OCI-LY3 (cell line): ENCODE data around the gene BCL11B.

Experiments used
- H2AFZ ChIP-seq: fragments of 200-600, 300-600 bp; shearing (Covaris generic); 2 replicates; pipeline ENCODE4 v1.6.0; 2014; ENCODE audit warnings: antibody characterized with exemption, low read depth, low read length
- H3K27ac ChIP-seq: fragments of 200-600, 300-600 bp; sonication (generic); 2 replicates; pipeline ENCODE4 v1.5.1; 2014; ENCODE audit warnings: mild to moderate bottlenecking, low read length, moderate library complexity, mixed read lengths
- H3K27me3 ChIP-seq: fragments of 200-600, 300-600 bp; sonication (generic); 2 replicates; pipeline ENCODE4 v1.6.1; 2014; ENCODE audit warnings: low read depth, low read length, mixed read lengths
- H3K36me3 ChIP-seq: fragments of 200-600, 300-600 bp; sonication (generic); replicated peaks from 2 replicates; pipeline ENCODE3; 2014; ENCODE audit warnings: low read depth, low read length, mixed read lengths
- H3K4me1 ChIP-seq: fragments of 300-600, 200-600 bp; sonication (generic); 2 replicates; pipeline ENCODE4 v1.6.1; 2014; ENCODE audit warnings: low read length, mixed read lengths
- H3K4me2 ChIP-seq: fragments of 200-600, 300-600 bp; sonication (generic); 2 replicates; pipeline ENCODE4 v1.6.1; 2014; ENCODE audit warnings: low read length, mixed read lengths
- H3K4me3 ChIP-seq: fragments of 300-600, 200-600 bp; sonication (generic); 2 replicates; pipeline ENCODE4 v1.5.1; 2014; ENCODE audit warnings: antibody characterized with exemption, mild to moderate bottlenecking, low read length, moderate library complexity
- H3K79me2 ChIP-seq: fragments of 300-600, 200-600 bp; shearing (Covaris generic); 2 replicates; pipeline ENCODE4 v1.6.1; 2014; ENCODE audit warnings: mild to moderate bottlenecking, low read length, mixed read lengths
- H3K9ac ChIP-seq: fragments of 300-600, 200-600 bp; shearing (Covaris generic); 2 replicates; pipeline ENCODE4 v1.6.0; 2014; ENCODE audit warnings: mild to moderate bottlenecking, low read length, moderate library complexity
- H3K9me3 ChIP-seq: fragments of 200-600, 300-600 bp; shearing (Covaris generic); 2 replicates; pipeline ENCODE4 v1.6.1; 2014; ENCODE audit warnings: low read length, mixed read lengths; ENCODE audit not compliant: insufficient read depth
- H4K20me1 ChIP-seq: fragments of 200-600, 300-600 bp; sonication (generic); 2 replicates; pipeline ENCODE4 v1.6.1; 2016; ENCODE audit warnings: low read length, mixed read lengths; ENCODE audit not compliant: insufficient read depth
- CTCF ChIP-seq: fragments of 200-600, 300-600 bp; sonication (generic); IDR thresholded peaks from 2 replicates; pipeline ENCODE4 v1.5.1; 2014; ENCODE audit warnings: antibody characterized with exemption, low read length, low read depth
- EZH2phosphoT487 ChIP-seq: fragments of 200-600 bp; shearing (Covaris generic); IDR thresholded peaks from 2 replicates; pipeline ENCODE4 v1.6.1; 2018; ENCODE audit warnings: antibody characterized with exemption, mixed run types, low read depth

BCL11B gene

GRCh38 chr14:99249389-99249788 is 22.6 kb downstream of the BCL11B start:
- TF ChIP-seq CTCF = no peak
- no peak for TF ChIP-seq EZH2phosphoT487
- no peak overlapping the region for H3K4me3 ChIP-seq
- H2AFZ ChIP-seq = no peak overlapping the region
- no peak overlapping the region for H3K4me2 ChIP-seq
- peaks cover 8% of the 10 kb centered on the region for H3K27me3 ChIP-seq
- H3K9ac ChIP-seq = no peak overlapping the region
- no peaks in the 10 kb centered on the region for H3K36me3 ChIP-seq
- H3K27ac ChIP-seq = no peak overlapping the region
- H3K79me2 ChIP-seq = no peaks in the 10 kb centered on the region
- H3K9me3 ChIP-seq = no peaks in the 10 kb centered on the region
- no peaks in the 10 kb centered on the region for H4K20me1 ChIP-seq
- H3K4me1 ChIP-seq = no peaks in the 10 kb centered on the region

GRCh38 chr14:99248761-99249171 is 23.2 kb downstream of the BCL11B start:
- TF ChIP-seq EZH2phosphoT487 (no peak), CTCF (no peak)
- peaks cover 4% of the 10 kb centered on the region; the same call in 1 of the 2 replicates for H3K27me3 ChIP-seq

GRCh38 chr14:99247772-99248171 is 24.2 kb downstream of the BCL11B start:
- H3K9ac ChIP-seq = no peak overlapping the region
- no peak overlapping the region for H3K4me3 ChIP-seq
- no peaks in the 10 kb centered on the region for H3K36me3 ChIP-seq
- H3K79me2 ChIP-seq = no peaks in the 10 kb centered on the region
- no peaks in the 10 kb centered on the region for H3K27me3 ChIP-seq
- no peak overlapping the region for H3K27ac ChIP-seq
- H4K20me1 ChIP-seq = no peaks in the 10 kb centered on the region
- H3K9me3 ChIP-seq = no peaks in the 10 kb centered on the region
- TF ChIP-seq CTCF (no peak), EZH2phosphoT487 (no peak)
- H2AFZ ChIP-seq = no peak overlapping the region
- H3K4me1 ChIP-seq = no peaks in the 10 kb centered on the region
- H3K4me2 ChIP-seq = no peak overlapping the region

More at GRCh38 chr14:99248761-99249171, 23.2 kb downstream of the BCL11B start:
- Histone ChIP-seq H2AFZ (no peak overlapping the region), H3K27ac (no peak overlapping the region), H3K9me3 (no peaks in the 10 kb centered on the region), H3K4me3 (no peak overlapping the region), H3K4me2 (no peak overlapping the region), H3K36me3 (no peaks in the 10 kb centered on the region), H4K20me1 (no peaks in the 10 kb centered on the region), H3K9ac (no peak overlapping the region), H3K4me1 (no peaks in the 10 kb centered on the region), H3K79me2 (no peaks in the 10 kb centered on the region)

GRCh38 chr14:99247101-99247729 is 24.8 kb downstream of the BCL11B start:
- Histone ChIP-seq H3K36me3 (no peaks in the 10 kb centered on the region), H3K27me3 (no peaks in the 10 kb centered on the region), H3K9ac (no peak overlapping the region), H3K4me2 (no peak overlapping the region), H2AFZ (no peak overlapping the region), H3K9me3 (no peaks in the 10 kb centered on the region), H3K79me2 (no peaks in the 10 kb centered on the region), H3K4me3 (no peak overlapping the region), H4K20me1 (no peaks in the 10 kb centered on the region), H3K4me1 (no peaks in the 10 kb centered on the region), H3K27ac (no peak overlapping the region)
- TF ChIP-seq CTCF (no peak), EZH2phosphoT487 (no peak)
